K562 (cell line): Measurements from ENCODE around the gene HEMK1. TPM values are rescaled to one million over a fixed set of nuclear protein-coding genes. Genes with fewer than 3 reads are reported as not detected.

Source experiments
- ATAC-seq: fragments of 200-7000 bp; cut with Tn5 transposase; 3 replicates; pipeline ENCODE4 v1.9.1; 2020; ENCODE audit warnings: moderate library complexity
- BruUV-seq: library from RNA; stranded (reverse); fragments of 400-500 nt; replicated peaks from 2 replicates; lab custom pipeline; 2021; lab: Mats Ljungman, UMichigan
- CTCF ChIA-PET: fragments of 300-600 bp; formaldehyde crosslinking; extraction: SDS; loops from one replicate; lab custom pipeline; 2021; ENCODE audit warnings: low intra/inter-chr PET ratio; lab: Yijun Ruan, JAX
- POLR2A ChIA-PET: fragments of 300-600, 350-650 bp; sonication (Branson Sonifier 250); formaldehyde crosslinking; extraction: SDS; loops from one replicate; lab custom pipeline; 2021; ENCODE audit warnings: antibody characterized with exemption, inconsistent platforms; lab: Yijun Ruan, JAX
- DNase-seq, 4 experiments: peaks; one replicate each; pipeline versions ENCODE4 v3.0.0 to v3.0.0-alpha.2; 2011 to 2018; ENCODE audit warnings: low spot score in 3 of 4, mixed read lengths in 3 of 4; ENCODE audit errors: extremely low read depth in 1 of 4
- FAIRE-seq: peaks from 2 replicates; lab custom pipeline; 2011; peaks lifted over from hg19 to GRCh38; lab: Jason Lieb, UNC
- H2AFZ ChIP-seq: 2 replicates; pipeline ENCODE4 v1.6.0; 2011; ENCODE audit warnings: low read depth, low read length, control low read depth, inconsistent platforms
- H3K27ac ChIP-seq: fragments of 200-600 bp; 3 replicates; pipeline ENCODE4 v1.8.0; 2011; ENCODE audit warnings: low read depth, mild to moderate bottlenecking, control low read depth, inconsistent platforms, low read length, moderate library complexity, mixed read lengths; ENCODE audit errors: extremely low read depth
- H3K27me3 ChIP-seq, 2 experiments: fragments of 300-600 bp in 1 of 2; 2 replicates in 1 of 2; 3 replicates in 1 of 2; pipeline versions ENCODE4 v1.6.0 to v1.8.0; 2011; ENCODE audit warnings: inconsistent platforms in 2 of 2, low read length in 2 of 2, mild to moderate bottlenecking in 1 of 2, mixed read lengths in 1 of 2, moderate library complexity in 1 of 2; ENCODE audit not compliant: control insufficient read depth in 2 of 2, insufficient read depth in 2 of 2
- H3K36me3 ChIP-seq: fragments of 300-600 bp; 3 replicates; pipeline ENCODE4 v1.8.0; 2011; ENCODE audit warnings: mild to moderate bottlenecking, low read length, inconsistent platforms; ENCODE audit not compliant: control insufficient read depth, insufficient read depth
- H3K4me1 ChIP-seq, 2 experiments: fragments of 200-600 bp in 1 of 2; replicated peaks in 1 of 2; 2 replicates in 1 of 2; 3 replicates in 1 of 2; pipeline versions ENCODE4 v1.5.1 to v1.8.0; 2011; ENCODE audit warnings: inconsistent platforms in 2 of 2, low read length in 2 of 2, mild to moderate bottlenecking in 1 of 2, mixed read lengths in 1 of 2, moderate library complexity in 1 of 2; ENCODE audit not compliant: control insufficient read depth in 2 of 2, insufficient read depth in 2 of 2
- H3K4me2 ChIP-seq: 2 replicates; pipeline ENCODE4 v1.6.1; 2011; ENCODE audit warnings: low read length, control low read depth, inconsistent platforms, mixed read lengths; ENCODE audit not compliant: insufficient read depth
- H3K4me3 ChIP-seq: fragments of 200-600 bp; sonication (generic), shearing (Covaris generic); 2 replicates; pipeline ENCODE4 v1.5.1; 2016; ENCODE audit warnings: control low read depth, inconsistent platforms
- H3K79me2 ChIP-seq: fragments of 200-600 bp; 3 replicates; pipeline ENCODE4 v1.8.0; 2011; ENCODE audit warnings: low read length, inconsistent platforms; ENCODE audit not compliant: control insufficient read depth, insufficient read depth
- H3K9ac ChIP-seq, 2 experiments: 2 replicates each; pipeline versions ENCODE4 v1.6.0 to v1.6.1; 2011; ENCODE audit warnings: low read depth in 2 of 2, low read length in 2 of 2, control low read depth in 1 of 2, inconsistent platforms in 1 of 2, mild to moderate bottlenecking in 1 of 2, mixed read lengths in 1 of 2; ENCODE audit not compliant: insufficient read depth in 1 of 2
- H3K9me1 ChIP-seq: one replicate; pipeline ENCODE4 v1.6.0; 2011; ENCODE audit warnings: inconsistent platforms, mild to moderate bottlenecking, low read length, moderate library complexity; ENCODE audit not compliant: control insufficient read depth, insufficient read depth
- H3K9me3 ChIP-seq: replicated peaks from 2 replicates; pipeline ENCODE4 v1.5.1; 2011; ENCODE audit warnings: low read depth, low read length, inconsistent platforms; ENCODE audit not compliant: control insufficient read depth, insufficient read depth
- H4K20me1 ChIP-seq: replicated peaks from 2 replicates; pipeline ENCODE4 v1.6.1; 2011; ENCODE audit warnings: low read length, inconsistent platforms, mixed read lengths; ENCODE audit not compliant: control insufficient read depth, insufficient read depth
- DACH1 ChIP-seq: fragments of 450-650 bp; IDR thresholded peaks from 2 replicates; pipeline ENCODE4 v1.6.1; 2018; ENCODE audit not compliant: partially characterized antibody
- DPF2 ChIP-seq: fragments of 450-650 bp; IDR thresholded peaks from 2 replicates; pipeline ENCODE4 v1.6.1; 2016
- E2F4 ChIP-seq: sonication (generic); formaldehyde crosslinking; IDR thresholded peaks from 2 replicates; pipeline ENCODE4 v1.8.0; 2022; ENCODE audit warnings: mild to moderate bottlenecking, low read depth, missing genetic modification reagents
- ELF2 ChIP-seq: fragments of 250-450 bp; sonication (Bioruptor Pico); IDR thresholded peaks from 2 replicates; pipeline ENCODE4 v1.5.0; 2021; ENCODE audit warnings: mild to moderate bottlenecking
- JUNB ChIP-seq: fragments of 450-650 bp; formaldehyde crosslinking; conservative IDR thresholded peaks from 2 replicates; pipeline ENCODE4 v1.4.0; 2020; ENCODE audit warnings: mild to moderate bottlenecking
- MAX ChIP-seq: sonication (generic); formaldehyde crosslinking; IDR thresholded peaks from 2 replicates; pipeline ENCODE4 v1.9.0; 2022; ENCODE audit warnings: mild to moderate bottlenecking, missing genetic modification reagents
- MTA1 ChIP-seq: fragments of 450-650 bp; IDR thresholded peaks from 2 replicates; pipeline ENCODE4 v1.6.1; 2017; ENCODE audit warnings: borderline replicate concordance
- PML ChIP-seq: IDR thresholded peaks from 2 replicates; pipeline ENCODE4 v1.6.1; 2012; ENCODE audit warnings: low read length, inconsistent platforms
- PYGO2 ChIP-seq: fragments of 450-650 bp; IDR thresholded peaks from 2 replicates; pipeline ENCODE4 v1.6.1; 2016; ENCODE audit warnings: mild to moderate bottlenecking, missing genetic modification characterization, moderate library complexity, missing compliant biosample characterization
- SAFB2 ChIP-seq: fragments of 200-400 bp; formaldehyde crosslinking; IDR thresholded peaks from 2 replicates; pipeline ENCODE4 v1.6.1; 2018; ENCODE audit warnings: borderline replicate concordance, low read length, low read depth, moderate library complexity; ENCODE audit not compliant: severe bottlenecking
- ZBTB2 ChIP-seq: fragments of 450-650 bp; IDR thresholded peaks from 2 replicates; pipeline ENCODE4 v1.6.1; 2016; ENCODE audit warnings: antibody characterized with exemption
- ZC3H11A ChIP-seq: IDR thresholded peaks from 2 replicates; pipeline ENCODE4 v1.6.1; 2012; ENCODE audit warnings: low read depth, low read length, improper control_type of control experiment
- ZNF175 ChIP-seq: fragments of 200-800 bp; sonication (Bioruptor generic); IDR thresholded peaks from 2 replicates; pipeline ENCODE4 v1.6.1; 2016; ENCODE audit warnings: low read depth, mild to moderate bottlenecking, missing genetic modification characterization, missing compliant biosample characterization
- ZNF384 ChIP-seq: IDR thresholded peaks from 2 replicates; pipeline ENCODE4 v1.6.1; 2012; ENCODE audit warnings: low read depth, low read length, improper control_type of control experiment
- ZNF584 ChIP-seq: fragments of 200-800 bp; sonication (Bioruptor generic); IDR thresholded peaks from 2 replicates; pipeline ENCODE4 v1.6.1; 2016; ENCODE audit warnings: low read depth, mild to moderate bottlenecking, missing genetic modification characterization, missing compliant biosample characterization
- WGBS: fragments of 100-300 bp; shearing (Covaris generic); methylation state at CpG from one replicate; pipeline ENCODE4 v1.1.6; 2016; ENCODE audit warnings: low coverage, mixed read lengths; ENCODE audit not compliant: insufficient coverage; ENCODE audit errors: missing lambda C conversion rate; 5-methylcytosine and 5-hydroxymethylcytosine counted together
- in situ Hi-C: fragments of 300-500 bp; cut with MboI; formaldehyde crosslinking; loops from 4 replicates; pipeline ENCODE4 v1.15.0; 2018; ENCODE audit warnings: inconsistent platforms, mixed read lengths
- intact Hi-C: fragments of 100-400 bp; cut with micrococcal nuclease; formaldehyde crosslinking; loops from 2 replicates; pipeline ENCODE4 v1.14.2; 2022
- polyA plus RNA-seq, 8 experiments: library from polyadenylated mRNA; depleted of rRNA in 4 of 8; stranded (reverse) in 5 of 8; unstranded in 3 of 8; fragments of >200 nt; fragmentation: Nextera tagmentation in 2 of 8; fragmentation: Illumina TruSeq in 1 of 8; extraction: Ambion mirVana in 2 of 8; extraction: Trizol in 1 of 8; gene quantifications; 2 replicates each; pipeline versions ENCODE4 v1.2.1 to v1.2.3, GENCODE V29; 2011 to 2014; ENCODE audit warnings: inconsistent platforms in 1 of 8, missing spikeins in 1 of 8
- total RNA-seq, 7 experiments: library from RNA; depleted of rRNA in 6 of 7; stranded (reverse); fragments of >200 nt in 6 of 7; fragmentation: Illumina TruSeq in 2 of 7; extraction: Trizol in 2 of 7; gene quantifications; 2 replicates each; pipeline versions ENCODE4 v1.2.1 to v1.2.3, GENCODE V29; 2011 to 2021; ENCODE audit warnings: low replicate concordance in 1 of 7
- TF ChIP-seq, protein P1 (sequence below): IDR thresholded peaks from 2 replicates; pipeline ENCODE4 v1.6.1; 2011; ENCODE audit warnings: borderline replicate concordance, low read depth, mild to moderate bottlenecking, moderate library complexity, low read length; ENCODE audit not compliant: insufficient read depth, poor library complexity, severe bottlenecking
- TF ChIP-seq, protein P2 (sequence below): sonication (generic); formaldehyde crosslinking; IDR thresholded peaks from 2 replicates; pipeline ENCODE4 v1.8.0; 2022; ENCODE audit warnings: missing genetic modification reagents, mild to moderate bottlenecking, moderate library complexity, borderline replicate concordance

Gene HEMK1
- total and polyA plus RNA-seq, 9 of the 15 experiments (the other 6 are each of a cell fraction or from before 2014, with no cell fraction given) = 2.0 to 16.8 (median 11.4) TPM

GRCh38 chr3:50536471-50537180 is 32.7 kb upstream of the HEMK1 start:
- Histone ChIP-seq H3K27me3 (no peaks in the 10 kb centered on the region), H3K4me1 (peaks cover 34 to 64% of the 10 kb centered on the region in 2 experiments), H3K9me1 (no peaks in the 10 kb centered on the region), H2AFZ (no peak overlapping the region), H3K79me2 (no peaks in the 10 kb centered on the region), H3K4me2 (no peak overlapping the region), H3K9me3 (no peaks in the 10 kb centered on the region), H4K20me1 (no peaks in the 10 kb centered on the region), H3K9ac (peak overlapping the region in 1 of 2 experiments; percentile 2; a peak in 1 of 4 replicates), H3K36me3 (no peaks in the 10 kb centered on the region), H3K27ac (no peak overlapping the region), H3K4me3 (no peak overlapping the region)
- ATAC-seq (no peak), DNase-seq (no peak), FAIRE-seq (no peak)
- intact Hi-C loops (no loop called here), in situ Hi-C loops (no loop called here)
- 88% methylated on average over 3 of the region's 5 CpGs for WGBS
- ChIA-PET POLR2A (no interaction called here), CTCF (no interaction called here)
- no TSS peak for BruUV-seq
- TF ChIP-seq ZNF584 (no peak), ELF2 (no peak), ZC3H11A (no peak), MAX (CRISPR knock-in tag) (peak; percentile 36; the same call in 1 of the 2 replicates), JUNB (CRISPR knock-in tag) (no peak), DPF2 (no peak), ZNF175 (CRISPR knock-in tag) (no peak), E2F4 (no peak), DACH1 (peak; percentile 28), SAFB2 (no peak), PYGO2 (tag) (no peak), MTA1 (no peak), ZNF384 (no peak), ZBTB2 (no peak), PML (no peak)
- TF ChIP-seq, protein P1, sequence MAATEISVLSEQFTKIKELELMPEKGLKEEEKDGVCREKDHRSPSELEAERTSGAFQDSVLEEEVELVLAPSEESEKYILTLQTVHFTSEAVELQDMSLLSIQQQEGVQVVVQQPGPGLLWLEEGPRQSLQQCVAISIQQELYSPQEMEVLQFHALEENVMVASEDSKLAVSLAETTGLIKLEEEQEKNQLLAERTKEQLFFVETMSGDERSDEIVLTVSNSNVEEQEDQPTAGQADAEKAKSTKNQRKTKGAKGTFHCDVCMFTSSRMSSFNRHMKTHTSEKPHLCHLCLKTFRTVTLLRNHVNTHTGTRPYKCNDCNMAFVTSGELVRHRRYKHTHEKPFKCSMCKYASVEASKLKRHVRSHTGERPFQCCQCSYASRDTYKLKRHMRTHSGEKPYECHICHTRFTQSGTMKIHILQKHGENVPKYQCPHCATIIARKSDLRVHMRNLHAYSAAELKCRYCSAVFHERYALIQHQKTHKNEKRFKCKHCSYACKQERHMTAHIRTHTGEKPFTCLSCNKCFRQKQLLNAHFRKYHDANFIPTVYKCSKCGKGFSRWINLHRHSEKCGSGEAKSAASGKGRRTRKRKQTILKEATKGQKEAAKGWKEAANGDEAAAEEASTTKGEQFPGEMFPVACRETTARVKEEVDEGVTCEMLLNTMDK = no peak
- TF ChIP-seq, protein P2, sequence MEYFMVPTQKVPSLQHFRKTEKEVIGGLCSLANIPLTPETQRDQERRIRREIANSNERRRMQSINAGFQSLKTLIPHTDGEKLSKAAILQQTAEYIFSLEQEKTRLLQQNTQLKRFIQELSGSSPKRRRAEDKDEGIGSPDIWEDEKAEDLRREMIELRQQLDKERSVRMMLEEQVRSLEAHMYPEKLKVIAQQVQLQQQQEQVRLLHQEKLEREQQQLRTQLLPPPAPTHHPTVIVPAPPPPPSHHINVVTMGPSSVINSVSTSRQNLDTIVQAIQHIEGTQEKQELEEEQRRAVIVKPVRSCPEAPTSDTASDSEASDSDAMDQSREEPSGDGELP (CRISPR knock-in tag) = 0 out of 2 replicates have a peak, but pooled peaks have one; percentile 45
